SHP77 (cell line): ENCODE data around the gene SCAF1.

Experiments used
- DNase-seq, 2 experiments: peaks; one replicate each; lab custom pipeline; 2025; lab: John Stamatoyannopoulos, UW

Gene SCAF1

DNA sequence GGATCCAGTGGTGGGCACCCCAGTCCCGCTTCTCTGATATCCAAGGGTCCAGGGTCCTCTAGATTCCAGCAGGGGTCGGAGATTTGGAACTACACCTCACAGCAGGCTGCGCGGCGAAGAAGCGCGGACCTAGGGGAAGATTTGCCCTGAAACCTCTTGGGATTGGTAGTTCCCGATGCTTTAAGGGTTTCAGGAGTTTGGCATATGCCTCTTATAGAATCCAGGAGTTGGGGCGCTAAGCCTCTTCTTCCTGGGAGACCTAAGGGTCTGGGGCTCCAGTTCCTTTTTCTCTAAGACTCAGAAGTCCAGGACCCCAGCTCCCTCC, 24.1 kb downstream of the SCAF1 start:
- DNase-seq = no peak

DNA sequence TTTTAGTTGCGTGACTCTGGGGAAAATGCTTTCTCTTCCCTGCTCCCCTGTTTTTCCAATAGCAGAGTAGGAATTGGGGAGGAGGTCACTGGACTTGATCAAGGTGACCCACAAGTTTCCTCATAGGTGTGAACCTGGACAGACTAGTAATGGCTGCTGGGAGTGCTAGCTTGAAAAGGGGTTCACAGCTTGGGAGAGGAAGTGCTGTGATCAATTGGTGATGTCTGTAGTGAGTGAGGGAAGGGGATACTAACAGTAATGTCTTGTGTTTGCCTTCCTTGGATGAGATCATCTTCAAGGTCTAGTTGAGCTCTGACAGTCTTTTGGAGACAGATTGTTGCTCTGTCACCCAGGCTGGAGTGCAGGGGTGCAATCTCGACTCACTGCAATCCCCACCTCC, 25.5 kb downstream of the SCAF1 start:
- no peak for DNase-seq

DNA sequence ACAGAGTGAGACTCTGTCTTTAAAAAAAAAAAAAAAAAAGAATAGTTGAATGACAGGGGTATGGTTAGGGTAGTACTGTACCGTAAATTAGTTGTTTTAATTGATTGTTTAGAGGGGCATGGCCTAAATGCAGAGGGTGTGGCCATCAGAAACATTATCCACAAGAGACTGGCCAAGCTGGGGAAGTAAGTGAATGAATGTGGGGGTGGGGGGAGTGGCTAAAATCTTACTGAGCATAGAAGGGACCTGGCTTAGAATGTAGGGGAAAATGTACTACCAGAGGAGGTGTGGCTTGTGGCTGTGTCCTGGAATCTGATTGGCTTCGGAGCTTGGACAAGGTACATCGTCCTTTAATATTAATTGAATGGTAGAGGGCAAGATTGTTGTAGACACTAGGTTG, 27.5 kb downstream of the SCAF1 start:
- DNase-seq = no peak

DNA sequence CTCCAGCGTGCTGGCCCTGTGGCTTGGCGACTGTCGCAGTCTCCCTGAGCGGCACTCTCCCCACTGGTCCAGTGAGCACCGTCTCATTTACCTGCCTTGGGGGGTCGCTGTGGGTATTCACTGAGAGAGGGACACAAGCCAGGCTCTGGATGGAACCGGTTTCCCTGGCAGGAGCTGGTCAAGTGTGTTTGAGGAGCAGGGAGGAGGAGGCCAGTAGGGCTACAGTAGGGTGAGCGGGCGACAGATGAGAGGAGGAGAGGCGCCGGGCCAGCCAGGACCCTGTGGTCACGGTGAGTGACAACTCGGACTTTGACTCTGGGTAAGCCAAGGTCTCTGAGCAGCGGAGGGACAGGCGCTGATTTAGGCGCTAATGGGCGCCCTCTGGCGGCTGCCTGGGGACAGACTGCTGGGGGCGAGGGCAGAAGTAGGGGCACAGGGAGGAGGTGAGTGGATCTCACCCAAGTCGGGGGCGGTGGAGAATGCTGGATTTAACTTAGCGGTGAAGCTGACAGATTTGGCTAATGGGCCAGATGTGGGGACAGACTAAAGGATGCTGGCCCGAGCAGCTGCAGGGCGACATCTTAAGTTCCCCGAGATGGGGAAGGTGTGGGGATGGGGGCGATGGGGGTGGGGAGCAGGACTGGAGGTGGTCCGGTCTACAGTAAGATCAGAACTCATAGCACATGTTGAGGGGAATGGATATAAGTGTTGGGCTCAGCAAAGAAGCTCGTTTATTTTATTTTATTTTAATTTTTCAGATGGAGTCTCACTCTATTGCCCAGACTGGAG, 30.3 kb downstream of the SCAF1 start:
- peak; percentile 82 to 87 for DNase-seq

DNA sequence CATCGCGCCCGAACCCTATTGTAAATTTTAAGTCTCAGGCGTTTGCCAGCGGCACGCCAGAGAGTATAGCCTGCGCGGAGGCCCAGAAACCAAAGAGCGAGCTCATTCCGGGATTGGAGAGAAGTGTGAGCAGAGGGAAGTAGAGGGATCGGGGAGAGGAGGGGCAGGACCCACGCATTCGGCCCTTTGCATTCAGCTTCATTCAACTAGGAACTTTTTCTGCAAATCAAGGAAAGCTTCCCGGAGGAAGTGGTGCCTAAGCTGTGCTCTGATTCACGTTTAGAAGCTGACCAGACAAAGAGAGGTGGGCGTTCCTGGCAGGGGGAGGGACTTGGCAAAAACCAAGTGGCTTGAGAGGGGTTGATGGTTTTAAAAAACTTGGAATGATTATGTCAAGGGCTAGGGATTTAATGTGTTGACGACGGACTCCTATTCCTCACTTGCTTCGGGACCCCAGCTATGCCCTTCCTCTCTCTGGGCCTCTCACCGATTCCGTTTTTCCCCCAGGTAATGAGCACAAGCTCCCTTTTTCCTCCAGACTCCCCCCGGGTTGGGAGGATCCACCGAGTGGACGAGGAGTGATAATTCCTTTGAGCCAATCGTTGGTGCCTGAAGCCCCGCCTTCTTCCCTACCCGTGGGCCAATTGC, 34.3 kb downstream of the SCAF1 start:
- DNase-seq = peak; percentile 86 to 90

DNA sequence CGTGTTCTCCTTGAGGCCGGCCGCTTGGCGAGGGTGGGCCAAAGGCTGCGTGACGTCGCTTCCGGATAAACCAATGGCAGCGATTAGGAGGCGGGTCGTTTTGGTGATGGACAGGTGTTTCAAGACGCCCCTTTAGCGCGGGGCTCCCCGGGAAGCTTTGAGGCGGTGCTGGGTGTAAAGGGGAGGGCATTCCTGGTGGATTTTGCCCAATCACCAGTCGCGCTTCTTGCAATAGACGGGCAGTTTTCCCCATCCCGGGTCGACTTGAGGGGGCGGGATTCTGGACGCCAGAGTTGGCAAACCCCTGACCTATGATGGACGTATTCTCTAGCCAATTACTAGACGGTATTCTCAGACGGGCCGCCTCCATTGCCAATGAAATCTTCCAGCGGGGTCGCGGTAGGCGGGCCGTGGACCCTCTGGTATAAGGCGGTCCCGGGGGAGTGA, 34.8 kb downstream of the SCAF1 start:
- peak; percentile 99 to 100 for DNase-seq

DNA sequence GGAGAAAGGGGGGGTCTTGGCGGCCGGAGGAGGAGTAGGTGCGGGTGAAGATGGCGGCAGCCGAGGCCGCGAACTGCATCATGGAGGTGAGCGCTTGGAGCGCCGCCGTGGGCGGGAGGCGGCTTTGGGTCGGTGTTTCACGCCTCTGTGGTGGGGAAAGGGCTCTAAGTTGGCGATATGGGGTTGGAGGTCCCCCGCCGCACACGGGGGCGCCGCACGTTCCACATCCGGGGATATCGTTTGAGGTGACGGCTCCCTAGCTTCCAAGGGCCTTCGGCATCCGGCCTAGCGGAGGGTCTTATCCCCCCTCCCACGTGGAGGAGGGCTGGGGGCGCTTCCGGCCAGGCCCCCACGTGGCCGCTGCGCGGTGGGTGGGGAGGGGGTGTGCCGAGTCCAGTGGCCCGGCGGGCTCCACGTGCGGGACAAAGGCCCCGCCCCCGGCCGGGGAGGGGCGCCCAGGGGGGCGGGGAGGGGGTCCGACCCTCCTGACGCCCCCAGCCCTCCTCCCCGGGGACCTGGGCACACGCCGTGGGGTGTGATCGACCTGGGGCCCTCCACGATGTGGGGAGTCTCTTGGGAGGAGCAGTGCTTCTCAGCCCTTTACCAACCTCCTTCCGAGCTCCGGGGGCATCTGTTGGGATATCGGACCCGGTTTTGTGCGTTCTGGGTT, 35.4 kb downstream of the SCAF1 start, which contains the start of gene PRMT1:
TSS of gene PRMT1 (plus strand) at position 41 of the 670 bp plus-strand sequence. CDS start at position 51, 10 bp downstream.
- DNase-seq = no peak

DNA sequence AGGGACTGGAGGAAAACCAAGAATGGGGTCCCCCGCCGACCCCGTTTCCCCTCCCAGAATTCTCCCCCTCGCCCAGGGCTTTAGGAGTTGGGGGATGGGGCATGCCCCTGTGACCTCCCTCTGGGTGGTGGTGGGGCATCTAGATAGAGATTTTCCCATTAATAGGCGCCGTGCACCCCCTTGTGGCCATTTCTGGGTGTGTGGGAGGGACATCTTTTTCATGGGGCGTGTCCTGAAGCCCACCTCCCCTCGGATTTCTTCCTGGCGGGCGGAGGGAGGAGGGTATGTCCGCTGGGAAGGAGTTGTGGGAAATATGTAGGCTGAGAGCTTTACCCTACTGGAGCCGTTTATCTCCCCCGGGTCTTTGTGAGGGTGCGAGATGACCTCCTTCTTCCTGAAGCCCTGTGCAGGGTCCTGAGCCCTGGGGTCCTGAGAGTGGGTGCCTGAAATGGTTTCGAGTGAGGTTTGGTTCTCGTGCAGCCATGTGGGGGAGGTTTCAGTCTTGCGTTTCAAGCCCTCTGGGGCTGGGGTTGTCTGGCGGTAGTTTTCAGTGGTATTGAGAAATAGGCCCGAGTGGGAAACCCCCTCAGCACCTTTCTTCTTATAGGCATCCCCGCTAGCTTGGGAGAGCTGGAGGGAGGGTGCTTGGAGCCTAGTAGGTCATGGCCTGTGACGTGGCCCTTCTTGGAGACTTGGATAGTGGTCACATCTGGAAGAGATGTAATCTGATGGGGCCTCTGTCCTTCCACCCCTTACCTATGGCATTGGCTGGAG, 36.1 kb downstream of the SCAF1 start:
- peak in 1 of 2 experiments; percentile 33 for DNase-seq

DNA sequence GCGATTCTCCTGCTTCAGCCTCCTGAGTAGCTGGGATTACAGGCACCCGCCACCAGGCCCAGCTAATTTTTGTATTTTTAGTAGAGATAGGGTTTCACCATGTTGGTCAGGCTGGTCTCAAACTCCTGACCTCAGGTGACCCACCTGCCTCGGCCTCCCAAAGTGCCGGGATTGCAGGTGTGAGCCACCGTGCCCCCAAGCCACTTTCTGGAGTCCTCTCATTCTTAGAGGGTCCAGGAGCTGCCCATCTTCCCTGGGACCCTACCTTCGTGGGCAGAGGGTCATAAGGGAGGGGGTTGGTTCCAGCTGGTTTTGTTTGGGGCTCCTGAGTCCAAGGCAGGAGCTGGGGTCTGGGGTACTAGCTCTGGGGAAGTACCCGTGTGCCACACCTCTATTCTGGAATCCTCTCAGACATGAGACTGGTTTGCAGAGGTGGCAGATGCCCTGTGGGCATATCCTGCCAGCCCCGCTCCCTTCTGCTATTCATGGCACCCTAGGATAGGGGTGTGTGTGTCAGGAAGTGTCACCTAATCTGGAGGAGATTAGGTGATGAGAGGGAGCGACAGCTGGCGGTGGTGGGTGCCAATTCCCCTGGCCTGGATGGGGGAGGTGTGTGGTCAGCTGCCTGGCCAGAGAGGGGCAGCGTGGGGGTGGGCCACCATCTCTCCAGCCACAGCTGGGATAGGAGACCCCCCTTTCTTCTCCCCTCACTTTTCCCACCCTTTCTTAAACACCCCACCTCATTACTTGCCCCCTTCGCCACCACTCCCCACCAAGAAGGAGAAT, 37.2 kb downstream of the SCAF1 start:
- DNase-seq = no peak

DNA sequence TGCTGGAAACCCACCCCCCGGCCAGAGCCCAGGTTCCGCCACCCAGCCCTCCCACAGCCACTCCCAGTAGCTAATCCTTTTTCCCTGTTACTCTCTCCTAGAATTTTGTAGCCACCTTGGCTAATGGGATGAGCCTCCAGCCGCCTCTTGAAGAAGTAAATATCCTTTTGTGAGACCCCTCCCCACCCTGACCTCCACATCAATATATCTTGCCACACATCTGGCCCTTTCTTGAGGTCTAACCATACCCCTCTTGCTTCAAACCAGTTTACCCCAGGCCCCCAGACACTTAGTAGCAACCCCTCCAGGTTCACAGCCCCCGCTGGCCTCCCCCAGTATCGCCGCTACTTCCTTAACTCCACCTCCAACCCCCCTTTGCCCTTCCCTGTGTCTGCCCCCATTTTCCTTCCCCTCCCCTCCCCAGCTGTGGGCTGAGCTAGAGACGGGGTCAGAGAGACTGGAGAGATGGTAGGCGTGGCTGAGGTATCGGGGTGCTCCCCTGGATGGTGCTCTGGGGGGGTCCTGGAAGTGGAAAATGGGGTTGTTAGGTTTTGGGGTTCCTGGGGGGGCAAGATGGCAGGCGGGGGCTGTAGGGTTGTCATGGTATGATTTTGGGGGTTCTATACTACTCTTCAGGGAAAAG, 37.9 kb downstream of the SCAF1 start:
- DNase-seq = no peak

DNA sequence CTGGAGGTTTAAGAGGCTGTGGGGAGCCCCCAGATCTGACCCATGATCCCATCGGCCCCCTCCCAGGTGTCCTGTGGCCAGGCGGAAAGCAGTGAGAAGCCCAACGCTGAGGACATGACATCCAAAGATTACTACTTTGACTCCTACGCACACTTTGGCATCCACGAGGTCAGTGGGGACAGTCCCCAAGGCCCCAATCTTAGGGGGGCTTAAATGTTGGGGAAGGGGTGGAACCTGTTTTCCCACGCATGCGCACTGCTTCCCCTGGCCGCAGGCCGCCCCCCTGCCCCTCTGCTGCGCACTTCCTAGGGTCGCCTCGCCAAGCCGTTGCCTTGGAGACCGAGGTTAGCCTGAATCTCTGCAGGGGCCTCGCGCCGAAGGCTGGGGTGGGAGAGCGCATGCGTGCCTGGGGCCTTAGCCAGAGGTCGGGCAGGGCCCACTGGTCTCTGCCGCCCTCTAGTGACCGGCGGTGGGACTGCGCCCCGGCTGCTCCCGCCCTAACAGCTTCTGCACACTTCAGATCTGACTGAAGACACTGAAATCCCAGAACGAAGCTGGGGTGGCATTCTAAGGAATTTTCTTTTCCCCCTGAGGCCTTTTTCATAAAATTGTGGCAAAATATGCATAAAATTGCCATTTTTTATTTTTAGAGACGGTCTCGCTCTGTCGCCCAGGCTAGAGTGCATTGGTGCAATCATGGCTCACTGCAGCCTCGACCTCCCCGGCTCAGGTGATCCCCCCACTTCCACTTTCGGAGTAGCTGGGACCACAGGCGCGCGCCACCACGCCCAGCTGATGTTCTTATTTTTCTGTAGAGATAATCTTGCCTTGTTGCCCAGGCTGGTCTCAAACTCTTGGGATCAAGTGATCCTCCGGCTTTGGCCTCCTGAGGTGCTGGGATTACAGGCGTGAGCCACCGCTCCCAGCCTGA, 38.7 kb downstream of the SCAF1 start:
- peak; percentile 60 to 82 for DNase-seq

DNA sequence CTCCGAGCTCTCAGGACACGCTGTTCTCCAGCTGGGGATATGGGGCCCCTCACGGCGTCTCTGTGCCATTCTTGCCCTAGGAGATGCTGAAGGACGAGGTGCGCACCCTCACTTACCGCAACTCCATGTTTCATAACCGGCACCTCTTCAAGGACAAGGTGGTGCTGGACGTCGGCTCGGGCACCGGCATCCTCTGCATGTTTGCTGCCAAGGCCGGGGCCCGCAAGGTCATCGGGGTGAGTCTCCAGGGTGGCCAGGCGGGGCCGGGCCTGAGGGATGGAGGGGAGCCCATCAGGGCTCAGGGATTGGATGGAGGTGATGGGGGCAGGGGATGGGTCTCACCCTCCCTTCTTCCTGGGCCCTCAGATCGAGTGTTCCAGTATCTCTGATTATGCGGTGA, 39.8 kb downstream of the SCAF1 start:
- no peak for DNase-seq

DNA sequence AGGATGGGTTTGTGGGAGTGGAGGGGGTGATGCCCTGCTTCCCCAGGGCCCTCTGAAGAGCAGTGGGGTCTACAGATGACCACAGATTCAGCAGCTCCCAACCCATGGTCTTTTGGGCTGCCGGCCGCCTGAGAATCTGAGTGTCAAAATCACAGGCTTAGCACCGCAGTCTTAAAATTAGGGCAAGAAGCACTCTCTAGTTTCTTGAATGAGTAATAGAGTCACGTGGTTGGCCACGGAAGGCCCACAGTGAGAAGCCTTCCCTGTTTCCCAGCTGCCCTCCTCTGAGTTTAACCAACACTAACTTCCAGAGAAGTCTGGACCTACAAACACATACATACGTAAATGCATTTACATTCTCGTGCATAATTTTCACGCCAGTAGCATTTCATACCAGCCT, 40.3 kb downstream of the SCAF1 start:
- no peak for DNase-seq

DNA sequence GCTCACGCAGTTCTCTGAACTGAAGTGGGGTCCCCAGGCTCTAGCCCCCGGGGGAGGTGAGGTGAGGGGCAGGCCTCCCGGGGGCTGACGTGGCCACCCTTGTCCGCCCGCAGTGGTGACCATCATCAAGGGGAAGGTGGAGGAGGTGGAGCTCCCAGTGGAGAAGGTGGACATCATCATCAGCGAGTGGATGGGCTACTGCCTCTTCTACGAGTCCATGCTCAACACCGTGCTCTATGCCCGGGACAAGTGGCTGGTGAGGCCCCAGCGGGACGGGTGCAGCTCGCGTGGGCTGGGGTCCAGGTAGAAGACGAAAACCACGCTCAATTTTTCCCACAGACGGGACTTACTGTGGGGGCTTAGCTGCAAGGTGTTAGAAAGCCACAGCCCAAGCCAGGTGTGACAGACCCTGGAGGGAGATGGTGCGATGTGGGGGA, 41.8 kb downstream of the SCAF1 start:
- DNase-seq = no peak

DNA sequence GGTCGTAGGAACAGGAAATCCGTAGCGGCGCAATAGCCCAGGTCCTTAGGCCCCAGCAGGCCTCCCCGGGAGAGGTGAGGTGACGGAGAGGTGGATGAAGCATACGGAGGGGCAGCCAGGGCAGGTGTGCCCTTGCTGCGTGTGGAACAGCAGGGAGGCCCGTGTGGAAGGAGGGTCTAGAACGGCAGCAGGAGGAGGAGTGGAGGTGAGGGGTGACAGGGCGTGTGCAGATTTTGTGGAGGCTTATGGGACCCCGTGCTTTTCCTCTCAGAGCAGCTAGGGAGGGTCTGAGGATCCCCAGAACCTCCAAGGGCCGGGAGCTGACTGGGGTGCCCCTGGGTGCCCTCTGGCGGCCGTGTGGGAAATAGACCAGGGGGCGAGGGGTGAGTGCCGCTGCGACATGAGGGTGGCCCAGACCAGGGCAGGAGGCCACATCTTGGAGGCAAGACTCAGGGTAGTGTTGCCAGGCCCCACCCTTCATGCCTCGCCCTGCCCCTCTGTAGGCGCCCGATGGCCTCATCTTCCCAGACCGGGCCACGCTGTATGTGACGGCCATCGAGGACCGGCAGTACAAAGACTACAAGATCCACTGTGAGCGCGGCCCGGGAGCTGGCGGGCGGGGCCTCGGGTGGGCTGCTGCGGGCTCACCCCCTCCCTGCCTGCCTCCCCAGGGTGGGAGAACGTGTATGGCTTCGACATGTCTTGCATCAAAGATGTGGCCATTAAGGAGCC, 42.4 kb downstream of the SCAF1 start:
- no peak for DNase-seq

DNA sequence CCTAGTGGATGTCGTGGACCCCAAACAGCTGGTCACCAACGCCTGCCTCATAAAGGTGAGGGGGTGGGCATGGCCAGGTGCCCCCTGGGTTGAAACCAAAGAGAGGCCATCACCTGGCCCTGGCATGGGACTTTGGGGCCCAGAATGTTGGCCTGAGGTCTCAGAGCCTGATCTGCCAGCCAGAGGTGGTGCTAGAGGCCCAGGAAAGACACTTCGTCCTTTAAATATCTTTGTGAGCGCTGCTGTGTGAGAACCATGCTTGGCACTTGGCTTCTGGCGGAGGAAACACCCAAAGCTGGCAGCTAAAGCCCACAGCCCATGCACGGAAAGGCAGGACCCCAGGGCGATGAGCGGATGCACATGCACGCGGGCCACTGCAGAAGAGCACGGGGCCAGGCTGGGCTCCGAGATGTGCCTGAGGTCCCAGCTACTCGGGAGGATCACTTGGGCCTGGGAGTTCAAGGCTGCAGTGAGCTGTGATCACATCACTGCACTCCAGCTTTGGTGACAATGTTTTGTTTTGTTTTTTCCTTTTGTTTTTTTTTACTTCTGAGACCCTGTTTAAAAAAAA, 43.1 kb downstream of the SCAF1 start:
- no peak for DNase-seq

DNA sequence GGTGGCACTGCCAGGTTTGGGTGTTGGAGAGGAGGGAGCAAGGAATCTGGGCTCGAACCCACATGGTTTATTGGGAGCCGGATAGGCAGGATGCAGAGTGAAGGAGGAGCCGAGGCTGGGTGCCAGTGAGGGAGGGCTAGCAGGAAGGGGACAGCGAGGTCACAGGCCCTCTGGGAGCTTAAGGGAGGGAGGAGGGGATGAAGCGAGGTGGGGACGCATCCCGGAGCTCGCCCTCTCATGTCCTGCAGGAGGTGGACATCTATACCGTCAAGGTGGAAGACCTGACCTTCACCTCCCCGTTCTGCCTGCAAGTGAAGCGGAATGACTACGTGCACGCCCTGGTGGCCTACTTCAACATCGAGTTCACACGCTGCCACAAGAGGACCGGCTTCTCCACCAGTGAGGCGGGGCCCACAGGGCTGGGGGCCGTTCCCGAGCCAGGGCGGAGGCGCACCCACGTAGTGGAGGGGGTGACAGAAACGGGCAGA, 43.9 kb downstream of the SCAF1 start:
- DNase-seq = no peak

DNA sequence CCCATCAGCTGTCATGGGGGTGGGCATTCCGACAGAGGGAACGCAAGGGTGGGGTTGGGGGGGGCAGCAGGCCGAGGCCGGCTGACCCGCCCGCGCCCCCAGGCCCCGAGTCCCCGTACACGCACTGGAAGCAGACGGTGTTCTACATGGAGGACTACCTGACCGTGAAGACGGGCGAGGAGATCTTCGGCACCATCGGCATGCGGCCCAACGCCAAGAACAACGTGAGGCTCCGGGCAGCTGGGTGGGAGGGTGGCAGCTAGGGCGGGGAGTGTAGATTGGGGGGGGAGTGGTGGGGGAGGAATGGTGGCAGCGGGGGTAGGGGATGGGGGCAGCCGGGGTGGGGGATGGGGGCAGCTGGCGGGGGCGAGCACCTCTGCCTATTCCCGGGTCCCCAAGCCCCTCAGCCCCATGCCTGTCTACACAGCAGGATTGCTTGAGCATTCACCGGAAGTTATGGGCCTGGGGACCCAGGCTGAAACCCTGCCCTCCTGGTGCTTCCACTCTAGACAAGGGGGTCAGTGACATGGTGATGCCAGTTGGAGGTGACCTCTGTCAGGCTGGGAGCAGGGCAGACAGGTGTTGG, 44.6 kb downstream of the SCAF1 start:
- DNase-seq = no peak
